ENCODE results near the gene LPCAT3.

The LPCAT3 gene

DNA sequence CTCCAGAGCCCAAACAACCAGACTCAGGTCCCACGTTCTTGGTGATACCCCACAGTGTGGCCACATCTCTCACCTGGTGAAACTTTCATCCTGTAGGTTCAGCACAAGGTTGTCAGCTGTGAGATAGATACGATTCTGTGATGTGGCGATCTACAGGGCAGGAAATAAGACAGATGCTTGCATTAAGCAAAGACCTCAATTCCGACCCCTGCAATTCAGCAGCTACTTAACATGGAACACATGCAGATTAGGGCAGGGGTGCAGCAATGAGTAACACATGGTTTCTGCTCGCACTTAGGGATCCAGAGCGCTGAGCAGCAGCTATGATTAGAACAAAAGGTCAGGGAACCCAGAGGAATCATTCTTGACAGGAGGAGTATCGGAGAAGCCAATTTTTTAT is 51.9 kb downstream of the LPCAT3 start:
- H3K4me3 Mint-ChIP-seq, result peak overlapping the region; percentile 67
- peak overlapping the region; percentile 94 for H3K27ac Mint-ChIP-seq
- H3K36me3 Mint-ChIP-seq (ENCODE audit: low read depth), result peaks cover 66% of the 10 kb centered on the region
- H3K4me1 Mint-ChIP-seq (ENCODE audit: low read depth), result peaks cover 77% of the 10 kb centered on the region
- no peaks in the 10 kb centered on the region for H3K9me3 Mint-ChIP-seq
- no peaks in the 10 kb centered on the region for H3K27me3 Mint-ChIP-seq

DNA sequence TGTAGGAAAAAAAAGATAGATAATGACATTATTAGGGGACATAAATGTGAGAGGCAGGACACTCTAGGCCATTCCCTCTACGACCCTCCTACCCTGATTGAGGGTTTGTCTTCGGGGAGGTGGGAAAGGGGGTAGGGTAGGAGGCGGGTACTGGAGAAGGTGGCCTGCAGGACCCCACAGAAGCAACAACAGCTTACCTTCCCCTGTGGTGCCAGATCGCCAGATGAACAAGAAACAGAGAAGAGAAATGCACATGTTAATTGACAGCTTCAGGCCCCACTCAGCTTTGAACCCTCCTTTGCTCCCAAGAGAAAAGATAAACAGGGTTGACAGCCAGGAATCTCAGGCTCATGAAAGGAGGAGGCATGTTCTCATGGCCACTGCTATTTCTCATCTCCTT is 52.6 kb downstream of the LPCAT3 start:
- Mint-ChIP-seq H3K4me1 (ENCODE audit: low read depth) (peaks cover 80% of the 10 kb centered on the region), H3K36me3 (ENCODE audit: low read depth) (peaks cover 68% of the 10 kb centered on the region), H3K9me3 (no peaks in the 10 kb centered on the region), H3K4me3 (peak overlapping the region; percentile 45), H3K27ac (peak overlapping the region; percentile 94), H3K27me3 (no peaks in the 10 kb centered on the region)

GRCh38 chr12:6965026-6965661 is 53.1 kb downstream of the LPCAT3 start:
- no peaks in the 10 kb centered on the region for H3K27me3 Mint-ChIP-seq
- peak overlapping the region; percentile 94 for H3K27ac Mint-ChIP-seq
- peaks cover 85% of the 10 kb centered on the region for H3K4me1 Mint-ChIP-seq (ENCODE audit: low read depth)
- peak overlapping the region; percentile 45 for H3K4me3 Mint-ChIP-seq
- peaks cover 72% of the 10 kb centered on the region for H3K36me3 Mint-ChIP-seq (ENCODE audit: low read depth)
- no peaks in the 10 kb centered on the region for H3K9me3 Mint-ChIP-seq

GRCh38 chr12:6964605-6965025 is 53.7 kb downstream of the LPCAT3 start:
- peak overlapping the region; percentile 26 for H3K4me3 Mint-ChIP-seq
- H3K27me3 Mint-ChIP-seq, result no peaks in the 10 kb centered on the region
- H3K9me3 Mint-ChIP-seq, result no peaks in the 10 kb centered on the region
- peaks cover 70% of the 10 kb centered on the region for H3K36me3 Mint-ChIP-seq (ENCODE audit: low read depth)
- H3K4me1 Mint-ChIP-seq (ENCODE audit: low read depth), result peaks cover 90% of the 10 kb centered on the region
- peak overlapping the region; percentile 94 for H3K27ac Mint-ChIP-seq

- Mint-ChIP-seq H3K4me3 (no peak overlapping the region), H3K36me3 (ENCODE audit: low read depth) (peaks cover 70% of the 10 kb centered on the region), H3K9me3 (no peaks in the 10 kb centered on the region), H3K27me3 (no peaks in the 10 kb centered on the region), H3K4me1 (ENCODE audit: low read depth) (peaks cover 92% of the 10 kb centered on the region), H3K27ac (peak overlapping the region; percentile 94)
These were observed 54.4 kb downstream of the LPCAT3 start for GRCh38 chr12:6963791-6964413.

DNA sequence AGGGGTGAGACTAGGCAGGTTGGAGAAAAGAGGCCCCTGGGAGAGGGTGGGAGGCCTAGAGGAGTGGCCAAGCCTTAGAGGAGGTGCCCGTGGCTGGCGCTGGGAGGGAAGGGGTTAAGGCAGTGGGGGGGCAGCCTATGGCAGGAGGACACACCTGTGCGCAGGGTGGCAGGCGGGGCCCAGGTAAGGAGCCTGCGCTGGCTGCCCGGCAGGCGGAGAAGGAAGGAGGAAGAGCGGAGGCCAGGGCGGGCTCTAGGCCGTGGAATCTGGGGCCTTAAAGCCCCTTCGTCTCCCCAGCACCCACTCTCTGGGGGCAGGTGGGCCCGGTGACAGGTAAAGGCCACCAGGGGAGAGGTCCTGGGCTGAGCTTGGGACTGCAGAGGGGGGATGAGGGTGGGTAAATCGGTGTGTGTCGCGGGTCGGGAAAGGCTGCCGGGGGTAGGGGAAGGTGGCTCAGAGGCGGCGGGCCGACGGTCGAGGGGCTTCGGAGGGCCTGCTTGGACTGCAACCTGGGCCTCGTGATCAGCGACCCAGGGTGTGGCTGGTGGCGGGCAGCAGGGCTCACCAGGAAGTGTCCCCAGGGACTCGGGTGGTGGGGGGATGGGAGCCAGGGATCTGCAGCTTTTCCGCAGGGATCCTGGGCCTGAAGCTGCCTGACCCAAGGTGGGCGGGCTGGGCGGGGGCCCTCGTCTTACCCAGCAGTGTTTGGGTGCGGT is 55.1 kb downstream of the LPCAT3 start:
- peaks cover 70% of the 10 kb centered on the region for H3K36me3 Mint-ChIP-seq (ENCODE audit: low read depth)
- peaks cover 92% of the 10 kb centered on the region for H3K4me1 Mint-ChIP-seq (ENCODE audit: low read depth)
- no peaks in the 10 kb centered on the region for H3K9me3 Mint-ChIP-seq
- peak overlapping the region; percentile 95 for H3K27ac Mint-ChIP-seq
- no peaks in the 10 kb centered on the region for H3K27me3 Mint-ChIP-seq
- H3K4me3 Mint-ChIP-seq, result peak overlapping the region; percentile 32

GRCh38 chr12:6962285-6963015 is 55.8 kb downstream of the LPCAT3 start:
- H3K4me3 Mint-ChIP-seq, result peak overlapping the region; percentile 98
- H3K27me3 Mint-ChIP-seq, result no peaks in the 10 kb centered on the region
- H3K27ac Mint-ChIP-seq, result peak overlapping the region; percentile 95
- peaks cover 70% of the 10 kb centered on the region for H3K36me3 Mint-ChIP-seq (ENCODE audit: low read depth)
- H3K9me3 Mint-ChIP-seq, result no peaks in the 10 kb centered on the region
- peaks cover 92% of the 10 kb centered on the region for H3K4me1 Mint-ChIP-seq (ENCODE audit: low read depth)

DNA sequence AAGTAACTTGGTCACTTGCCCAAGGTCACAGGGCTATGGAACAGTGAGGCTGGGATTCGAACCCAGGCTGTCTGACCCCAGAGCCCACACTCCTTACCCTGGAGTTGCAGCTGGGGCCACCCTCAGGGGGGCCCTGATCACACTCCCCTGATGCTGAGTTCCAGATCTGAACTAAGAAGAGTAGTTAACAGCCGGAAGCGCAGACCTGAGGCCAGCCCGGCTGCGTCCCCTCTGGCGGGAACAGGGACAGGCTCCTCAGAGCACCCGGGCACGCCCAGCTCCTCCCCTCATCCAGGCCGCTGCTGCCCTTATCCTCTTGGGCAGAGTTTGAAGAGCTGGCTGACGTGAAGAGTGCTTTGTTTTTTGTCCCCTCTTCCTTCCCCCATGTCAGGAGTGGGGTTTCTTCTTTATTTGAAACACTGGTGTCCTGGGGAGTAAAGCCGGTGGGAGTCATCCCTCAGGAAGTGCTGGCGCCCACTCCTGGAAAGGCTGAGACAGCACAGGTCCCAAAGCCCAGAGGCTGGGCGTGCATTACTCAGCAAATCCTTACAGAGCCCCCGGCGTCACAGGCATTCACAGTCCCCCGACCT is 56.5 kb downstream of the LPCAT3 start:
- Mint-ChIP-seq H3K27ac (peak overlapping the region; percentile 95), H3K4me1 (ENCODE audit: low read depth) (peaks cover 92% of the 10 kb centered on the region), H3K9me3 (no peaks in the 10 kb centered on the region), H3K36me3 (ENCODE audit: low read depth) (peaks cover 71% of the 10 kb centered on the region), H3K27me3 (no peaks in the 10 kb centered on the region), H3K4me3 (peak overlapping the region; percentile 98)

DNA sequence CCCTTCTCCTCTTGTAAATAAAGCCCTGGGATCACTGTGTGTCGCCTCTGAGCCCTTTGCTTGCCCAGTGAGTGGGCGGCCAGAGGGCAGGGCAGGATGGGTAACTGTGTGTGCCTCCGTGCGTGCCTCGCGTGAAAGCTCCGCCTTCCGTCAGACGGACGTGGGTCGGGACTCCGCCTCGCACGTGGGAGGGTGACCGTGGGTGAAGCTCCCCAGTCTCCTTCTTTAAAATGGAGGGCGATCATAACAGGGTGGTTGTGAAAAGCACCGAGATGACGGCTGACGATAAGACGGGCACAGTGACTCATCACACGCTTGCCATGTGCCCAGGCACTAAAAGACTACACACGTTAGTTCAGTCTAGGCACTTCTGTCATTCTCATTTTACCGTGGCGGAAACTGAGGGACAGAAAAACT is 57.0 kb downstream of the LPCAT3 start:
- peaks cover 92% of the 10 kb centered on the region for H3K4me1 Mint-ChIP-seq (ENCODE audit: low read depth)
- H3K36me3 Mint-ChIP-seq (ENCODE audit: low read depth), result peaks cover 72% of the 10 kb centered on the region
- H3K27ac Mint-ChIP-seq, result peak overlapping the region; percentile 95
- H3K4me3 Mint-ChIP-seq, result peak overlapping the region; percentile 98
- no peaks in the 10 kb centered on the region for H3K9me3 Mint-ChIP-seq
- no peaks in the 10 kb centered on the region for H3K27me3 Mint-ChIP-seq

DNA sequence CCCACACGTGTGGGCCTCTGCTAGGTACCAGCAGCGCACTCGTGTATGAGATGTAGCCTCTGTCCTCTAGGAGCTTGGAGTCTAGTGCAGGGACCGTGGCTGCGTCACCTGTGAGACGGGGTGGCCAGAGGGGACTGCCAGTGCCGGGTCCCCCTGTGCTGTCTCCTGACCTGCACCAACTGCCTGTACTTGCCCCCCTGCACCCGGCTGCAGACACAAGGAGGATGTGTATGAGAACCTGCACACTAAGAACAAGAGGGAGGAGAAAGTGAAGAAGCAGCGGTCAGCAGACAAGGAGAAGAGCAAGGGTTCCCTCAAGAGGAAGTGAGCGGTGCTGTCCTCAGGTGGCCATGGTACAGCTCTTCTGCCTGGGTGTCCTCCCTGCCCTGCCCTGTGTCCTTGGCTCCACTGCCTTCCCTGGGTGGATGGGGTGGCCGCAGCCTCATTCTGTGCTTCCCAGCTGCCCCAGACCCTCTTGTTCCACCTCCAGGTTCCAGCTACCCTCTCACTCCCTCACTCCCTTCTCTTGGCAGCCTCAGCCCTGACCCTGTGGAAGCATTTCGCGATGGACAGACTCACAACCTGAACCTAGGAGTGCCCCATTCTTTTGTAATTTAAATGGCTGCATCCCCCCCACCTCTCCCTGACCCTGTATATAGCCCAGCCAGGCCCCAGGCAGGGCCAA is 57.5 kb downstream of the LPCAT3 start:
- H3K36me3 Mint-ChIP-seq (ENCODE audit: low read depth), result peaks cover 72% of the 10 kb centered on the region
- H3K9me3 Mint-ChIP-seq, result no peaks in the 10 kb centered on the region
- no peaks in the 10 kb centered on the region for H3K27me3 Mint-ChIP-seq
- peaks cover 92% of the 10 kb centered on the region for H3K4me1 Mint-ChIP-seq (ENCODE audit: low read depth)
- peak overlapping the region; percentile 98 for H3K4me3 Mint-ChIP-seq
- peak overlapping the region; percentile 95 for H3K27ac Mint-ChIP-seq

- Mint-ChIP-seq H3K4me3 (peak overlapping the region; percentile 98), H3K36me3 (ENCODE audit: low read depth) (peaks cover 72% of the 10 kb centered on the region)
These were observed 58.3 kb downstream of the LPCAT3 start for GRCh38 chr12:6959805-6960592.

GRCh38 chr12:6959058-6959804 is 59.0 kb downstream of the LPCAT3 start:
- Mint-ChIP-seq H3K27me3 (no peaks in the 10 kb centered on the region), H3K4me3 (peak overlapping the region; percentile 98), H3K9me3 (no peaks in the 10 kb centered on the region), H3K4me1 (ENCODE audit: low read depth) (peaks cover 92% of the 10 kb centered on the region), H3K27ac (peak overlapping the region; percentile 99), H3K36me3 (ENCODE audit: low read depth) (peaks cover 76% of the 10 kb centered on the region)

More at GRCh38 chr12:6959805-6960592, 58.3 kb downstream of the LPCAT3 start:
- Mint-ChIP-seq H3K27me3 (no peaks in the 10 kb centered on the region), H3K9me3 (no peaks in the 10 kb centered on the region), H3K4me1 (ENCODE audit: low read depth) (peaks cover 92% of the 10 kb centered on the region), H3K27ac (peak overlapping the region; percentile 99)

GRCh38 chr12:6958609-6959057 is 59.6 kb downstream of the LPCAT3 start:
- H3K27ac Mint-ChIP-seq, result peak overlapping the region; percentile 99
- peaks cover 93% of the 10 kb centered on the region for H3K4me1 Mint-ChIP-seq (ENCODE audit: low read depth)
- peak overlapping the region; percentile 98 for H3K4me3 Mint-ChIP-seq
- no peaks in the 10 kb centered on the region for H3K27me3 Mint-ChIP-seq
- no peaks in the 10 kb centered on the region for H3K9me3 Mint-ChIP-seq
- peaks cover 80% of the 10 kb centered on the region for H3K36me3 Mint-ChIP-seq (ENCODE audit: low read depth)

All from stimulated activated naive CD8-positive, alpha-beta T cell treated with anti-CD3 and anti-CD28 coated beads, Interleukin-15, Interleukin-2, amounts not matched to agents 100 ng/mL and 50 ng/mL, for 24 hours (primary cell).